Measurements from ENCODE around the gene TSPEAR. TPM values are rescaled to one million over a fixed set of nuclear protein-coding genes. Genes with fewer than 3 reads are reported as not detected.
"Not testable (repeated sequence)": the region's sequence is repeated elsewhere in the genome, so short reads cannot be mapped to it uniquely, and the experiment has no call there.

Gene TSPEAR
- total RNA-seq, 1 donor from 2014 or later, result not detected

- Mint-ChIP-seq H3K9me3 (peaks cover 37% of the 10 kb centered on the region), H3K36me3 (ENCODE audit: low read depth) (peaks cover 5% of the 10 kb centered on the region), H3K4me1 (ENCODE audit: low read depth) (peaks cover 8% of the 10 kb centered on the region), H3K4me3 (no peak overlapping the region), H3K27ac (no peak overlapping the region), H3K27me3 (ENCODE audit: insufficient read depth) (peaks cover 6% of the 10 kb centered on the region)
- DNase-seq (ENCODE audit: low spot score), result no peak
- intact Hi-C loops (cut with micrococcal nuclease), result no loop called here
These were observed 98.6 kb downstream of the TSPEAR start for GRCh38 chr21:44612669-44613229.

DNA sequence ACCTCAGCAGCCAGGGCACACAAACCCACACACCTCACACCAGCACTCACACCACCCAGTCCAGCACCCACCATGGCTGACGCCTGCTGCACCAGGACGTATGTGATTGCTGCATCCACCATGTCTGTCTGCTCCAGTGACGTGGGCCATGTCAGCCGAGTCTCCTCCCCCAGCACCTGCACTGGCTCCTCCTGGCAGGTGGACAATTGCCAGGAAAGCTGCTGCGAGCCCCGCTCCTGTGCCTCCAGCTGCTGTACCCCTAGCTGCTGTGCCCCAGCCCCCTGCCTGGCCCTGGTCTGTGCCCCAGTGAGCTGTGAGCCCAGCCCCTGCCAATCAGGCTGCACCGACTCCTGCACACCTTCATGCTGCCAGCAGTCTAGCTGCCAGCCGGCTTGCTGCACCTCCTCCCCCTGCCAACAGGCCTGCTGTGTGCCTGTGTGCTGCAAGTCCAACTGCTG is 99.3 kb downstream of the TSPEAR start, which contains the start of gene KRTAP10-8:
TSS of gene KRTAP10-8 (plus strand) at position 51 of the 458 bp plus-strand sequence. CDS start at position 73, 22 bp downstream.
- peaks cover 8% of the 10 kb centered on the region for H3K4me1 Mint-ChIP-seq (ENCODE audit: low read depth)
- H3K9me3 Mint-ChIP-seq, result peaks cover 41% of the 10 kb centered on the region
- intact Hi-C loops (cut with micrococcal nuclease), result no loop called here
- peaks cover 6% of the 10 kb centered on the region for H3K27me3 Mint-ChIP-seq (ENCODE audit: insufficient read depth)
- H3K4me3 Mint-ChIP-seq, result no peak within 1 kb of the TSS
- peaks cover 5% of the 10 kb centered on the region for H3K36me3 Mint-ChIP-seq (ENCODE audit: low read depth)
- no peak for DNase-seq (ENCODE audit: low spot score)
- no peak within 1 kb of the TSS for H3K27ac Mint-ChIP-seq

GRCh38 chr21:44611551-44611950 is 99.8 kb downstream of the TSPEAR start:
- Mint-ChIP-seq H3K9me3 (peaks cover 41% of the 10 kb centered on the region), H3K27me3 (ENCODE audit: insufficient read depth) (peaks cover 10% of the 10 kb centered on the region), H3K27ac (no peak overlapping the region), H3K4me1 (ENCODE audit: low read depth) (peaks cover 8% of the 10 kb centered on the region), H3K36me3 (ENCODE audit: low read depth) (peaks cover 5% of the 10 kb centered on the region), H3K4me3 (no peak overlapping the region)
- intact Hi-C loops (cut with micrococcal nuclease), result no loop called here
- DNase-seq (ENCODE audit: low spot score), result no peak

GRCh38 chr21:44610157-44610843 is 101.1 kb downstream of the TSPEAR start:
- intact Hi-C loops (cut with micrococcal nuclease), result not testable (repeated sequence)

GRCh38 chr21:44609193-44609592 is 102.2 kb downstream of the TSPEAR start:
- intact Hi-C loops (cut with micrococcal nuclease), result no loop called here
- H3K27me3 Mint-ChIP-seq (ENCODE audit: insufficient read depth), result peaks cover 14% of the 10 kb centered on the region
- no peak overlapping the region for H3K4me3 Mint-ChIP-seq
- H3K27ac Mint-ChIP-seq, result no peak overlapping the region
- peaks cover 42% of the 10 kb centered on the region for H3K9me3 Mint-ChIP-seq
- no peak for DNase-seq (ENCODE audit: low spot score)
- no peaks in the 10 kb centered on the region for H3K4me1 Mint-ChIP-seq (ENCODE audit: low read depth)
- peaks cover 5% of the 10 kb centered on the region for H3K36me3 Mint-ChIP-seq (ENCODE audit: low read depth)

More at GRCh38 chr21:44610157-44610843, 101.1 kb downstream of the TSPEAR start:
- H3K9me3 Mint-ChIP-seq, result peaks cover 41% of the 10 kb centered on the region
- not testable (repeated sequence) for H3K36me3 Mint-ChIP-seq (ENCODE audit: low read depth); H3K4me3 Mint-ChIP-seq; DNase-seq (ENCODE audit: low spot score); H3K27ac Mint-ChIP-seq; H3K4me1 Mint-ChIP-seq (ENCODE audit: low read depth)
- H3K27me3 Mint-ChIP-seq (ENCODE audit: insufficient read depth), result peaks cover 10% of the 10 kb centered on the region

DNA sequence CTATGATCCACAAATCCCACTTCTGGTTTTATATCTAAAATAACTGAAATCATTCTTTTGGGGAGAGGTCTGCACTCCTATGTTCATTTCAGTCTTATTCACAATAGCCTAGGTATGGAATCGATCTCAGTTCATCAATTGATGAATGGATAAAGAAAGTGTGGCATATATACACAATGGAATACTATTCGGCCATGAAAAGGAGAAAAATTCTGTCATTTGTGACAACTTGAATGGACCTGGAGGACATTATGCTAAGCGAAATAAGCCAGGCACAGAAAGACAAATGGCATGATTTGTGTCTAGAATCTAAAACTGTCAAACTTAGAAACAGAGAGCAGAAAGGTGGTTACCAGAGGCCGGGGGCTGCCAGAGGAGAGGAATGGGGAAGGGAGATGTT is 104.9 kb downstream of the TSPEAR start:
- H3K36me3 Mint-ChIP-seq (ENCODE audit: low read depth), result peaks cover 3% of the 10 kb centered on the region
- H3K4me1 Mint-ChIP-seq (ENCODE audit: low read depth), result no peaks in the 10 kb centered on the region
- no peak overlapping the region for H3K27ac Mint-ChIP-seq
- intact Hi-C loops (cut with micrococcal nuclease), result no loop called here
- no peak for DNase-seq (ENCODE audit: low spot score)
- peaks cover 41% of the 10 kb centered on the region for H3K9me3 Mint-ChIP-seq
- H3K4me3 Mint-ChIP-seq, result no peak overlapping the region
- peaks cover 16% of the 10 kb centered on the region for H3K27me3 Mint-ChIP-seq (ENCODE audit: insufficient read depth)

DNA sequence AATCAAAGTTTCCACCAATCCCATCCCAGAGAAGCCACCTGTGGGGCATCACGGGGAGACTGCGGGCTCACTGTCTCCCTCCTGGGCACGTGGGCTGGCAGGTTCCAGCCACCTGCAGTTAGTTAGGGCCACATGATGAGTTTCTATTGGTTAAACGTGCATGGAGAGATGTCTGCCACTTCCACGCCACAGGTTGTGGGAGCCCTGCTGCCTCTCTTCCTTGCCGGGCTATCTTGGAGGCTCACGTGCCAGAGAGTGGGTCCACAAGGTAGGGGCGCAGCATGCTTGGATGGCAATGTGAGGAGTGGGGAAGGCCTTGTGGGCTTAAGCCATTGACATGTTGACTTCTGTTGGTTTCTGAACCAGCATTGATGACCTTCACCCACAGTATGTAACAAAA is 107.5 kb downstream of the TSPEAR start:
- Mint-ChIP-seq H3K27ac (no peak overlapping the region), H3K27me3 (ENCODE audit: insufficient read depth) (peaks cover 14% of the 10 kb centered on the region), H3K4me3 (no peak overlapping the region), H3K36me3 (ENCODE audit: low read depth) (no peaks in the 10 kb centered on the region), H3K9me3 (peaks cover 15% of the 10 kb centered on the region), H3K4me1 (ENCODE audit: low read depth) (no peaks in the 10 kb centered on the region)
- DNase-seq (ENCODE audit: low spot score), result no peak
- intact Hi-C loops (cut with micrococcal nuclease), result no loop called here

- no peaks in the 10 kb centered on the region for H3K4me1 Mint-ChIP-seq (ENCODE audit: low read depth)
- no peak overlapping the region for H3K4me3 Mint-ChIP-seq
- intact Hi-C loops (cut with micrococcal nuclease), result no loop called here
- H3K27me3 Mint-ChIP-seq (ENCODE audit: insufficient read depth), result peaks cover 15% of the 10 kb centered on the region
- H3K27ac Mint-ChIP-seq, result no peak overlapping the region
- H3K36me3 Mint-ChIP-seq (ENCODE audit: low read depth), result no peaks in the 10 kb centered on the region
- peaks cover 13% of the 10 kb centered on the region for H3K9me3 Mint-ChIP-seq
- no peak for DNase-seq (ENCODE audit: low spot score)
These were observed 108.1 kb downstream of the TSPEAR start for GRCh38 chr21:44603109-44603875.

DNA sequence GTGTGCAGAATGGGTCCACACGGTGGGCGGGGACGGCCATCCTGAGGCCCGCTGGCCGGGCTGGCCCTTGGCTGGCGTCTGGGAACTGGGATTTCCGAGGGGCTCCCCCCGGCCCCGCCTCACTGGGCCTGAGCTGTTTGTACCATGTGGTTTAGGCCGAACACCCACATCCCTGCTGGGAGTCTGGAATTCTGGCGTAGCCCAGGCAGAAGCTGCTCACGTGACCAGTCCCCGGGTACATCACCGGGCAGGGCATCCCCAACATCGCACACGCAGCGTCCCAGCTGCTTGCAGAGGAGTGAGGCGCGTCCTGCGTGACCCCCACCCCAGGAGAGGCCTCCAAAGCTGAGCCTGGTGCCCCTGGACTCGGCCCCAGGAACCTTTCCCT is 108.9 kb downstream of the TSPEAR start:
- Mint-ChIP-seq H3K27ac (no peak overlapping the region), H3K9me3 (peaks cover 10% of the 10 kb centered on the region), H3K27me3 (ENCODE audit: insufficient read depth) (peaks cover 16% of the 10 kb centered on the region), H3K36me3 (ENCODE audit: low read depth) (no peaks in the 10 kb centered on the region), H3K4me3 (no peak overlapping the region), H3K4me1 (ENCODE audit: low read depth) (no peaks in the 10 kb centered on the region)
- intact Hi-C loops (cut with micrococcal nuclease), result no loop called here
- no peak for DNase-seq (ENCODE audit: low spot score)

DNA sequence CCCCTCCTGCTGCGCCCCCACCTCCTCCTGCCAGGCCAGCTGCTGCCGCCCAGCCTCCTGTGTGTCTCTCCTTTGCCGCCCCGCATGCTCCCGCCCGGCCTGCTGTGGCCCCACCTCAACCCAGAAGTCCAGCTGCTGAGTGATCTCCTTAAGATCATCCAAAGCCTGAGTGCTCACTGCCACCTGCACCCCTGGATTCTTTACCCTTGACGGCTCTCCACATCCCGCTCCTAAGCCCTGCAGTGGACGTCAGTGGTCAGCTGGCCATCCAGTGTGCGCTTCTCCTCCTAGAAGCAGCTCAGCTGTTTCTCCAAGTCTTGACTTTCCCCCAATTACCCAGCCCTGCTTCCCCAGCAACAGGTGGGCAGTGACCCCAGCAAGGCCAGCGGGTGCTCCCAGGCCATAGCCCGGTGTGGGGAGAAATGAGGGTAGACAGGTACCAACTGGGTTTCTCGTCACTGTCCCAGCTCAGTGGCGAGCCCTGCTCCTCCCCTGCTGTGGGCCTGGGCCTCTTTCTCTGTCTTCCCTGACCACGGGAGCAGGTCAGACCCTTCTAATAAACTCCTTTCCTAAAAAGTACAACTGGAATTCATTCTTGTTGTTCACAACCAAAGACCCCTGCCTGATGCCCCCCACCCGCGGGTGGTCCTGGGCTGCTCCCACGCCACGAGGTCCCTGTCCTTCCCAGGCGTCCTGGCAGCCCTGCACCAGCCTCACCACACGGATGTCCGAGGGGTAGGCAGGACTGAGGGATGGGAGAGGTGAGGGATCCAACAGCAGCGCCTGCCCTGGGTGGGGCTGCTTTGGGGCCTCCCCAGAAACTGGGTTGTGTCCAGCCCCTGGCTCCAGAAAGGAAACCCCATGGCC is 109.5 kb downstream of the TSPEAR start:
- Mint-ChIP-seq H3K4me3 (no peak overlapping the region), H3K4me1 (ENCODE audit: low read depth) (no peaks in the 10 kb centered on the region), H3K9me3 (peaks cover 7% of the 10 kb centered on the region), H3K36me3 (ENCODE audit: low read depth) (no peaks in the 10 kb centered on the region), H3K27me3 (ENCODE audit: insufficient read depth) (peaks cover 15% of the 10 kb centered on the region), H3K27ac (no peak overlapping the region)
- intact Hi-C loops (cut with micrococcal nuclease), result loop anchor here (2.0 kb wide), 1 partner anchor 29 kb away; the partner anchor contains the start of gene KRTAP10-4
- DNase-seq (ENCODE audit: low spot score), result no peak

DNA sequence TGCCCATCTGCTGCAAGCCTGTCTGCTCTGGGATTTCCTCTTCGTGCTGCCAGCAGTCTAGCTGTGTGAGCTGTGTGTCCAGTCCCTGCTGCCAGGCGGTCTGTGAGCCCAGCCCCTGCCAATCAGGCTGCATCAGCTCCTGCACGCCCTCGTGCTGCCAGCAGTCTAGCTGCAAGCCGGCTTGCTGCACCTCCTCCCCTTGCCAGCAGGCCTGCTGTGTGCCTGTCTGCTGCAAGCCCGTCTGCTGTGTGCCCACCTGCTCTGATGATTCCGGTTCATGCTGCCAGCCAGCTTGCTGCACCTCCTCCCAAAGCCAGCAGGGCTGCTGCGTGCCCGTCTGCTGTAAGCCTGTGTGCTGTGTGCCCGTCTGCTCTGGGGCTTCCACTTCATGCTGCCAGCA is 110.3 kb downstream of the TSPEAR start:
- DNase-seq (ENCODE audit: low spot score); H3K36me3 Mint-ChIP-seq (ENCODE audit: low read depth); H3K4me3 Mint-ChIP-seq; H3K27ac Mint-ChIP-seq; H3K9me3 Mint-ChIP-seq; H3K4me1 Mint-ChIP-seq (ENCODE audit: low read depth): not testable (repeated sequence)
- intact Hi-C loops (cut with micrococcal nuclease), result loop anchor here (2.0 kb wide), 1 partner anchor 28 kb away; the partner anchor contains the start of gene KRTAP10-4
- H3K27me3 Mint-ChIP-seq (ENCODE audit: insufficient read depth), result peaks cover 12% of the 10 kb centered on the region
